Glomerular visceral epithelial cell (primary cell): ENCODE measurements around the gene CDT1.

ENCODE experiments used
- DNase-seq: peaks from one replicate; pipeline ENCODE4 v3.0.0-alpha.2; 2016; ENCODE audit errors: extremely low spot score

CDT1 gene

GRCh38 chr16:88836791-88837190 lies 33.2 kb downstream of the CDT1 start:
- no peak for DNase-seq

DNA sequence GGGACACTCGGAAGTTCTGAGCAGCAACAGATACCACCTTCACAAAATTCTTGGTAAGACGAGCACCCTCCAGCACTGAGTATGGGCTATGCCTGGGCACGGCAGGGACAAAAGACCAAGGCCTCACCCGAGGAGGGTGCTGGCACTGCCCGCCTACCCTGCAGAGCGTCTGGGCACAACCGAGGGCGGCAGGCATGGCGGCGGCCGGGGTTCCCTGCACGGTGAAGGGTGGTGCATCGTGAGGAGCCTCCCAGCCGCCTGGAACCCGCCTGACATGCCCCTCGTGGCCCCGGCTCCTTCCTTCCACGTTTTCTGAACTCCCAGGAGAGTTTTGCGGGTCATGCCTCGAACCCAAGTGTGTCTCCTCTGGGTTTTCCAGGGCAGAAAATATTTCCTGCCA lies 34.2 kb downstream of the CDT1 start:
- DNase-seq: no peak

GRCh38 chr16:88838566-88838965 lies 35.0 kb downstream of the CDT1 start:
- DNase-seq: no peak

- DNase-seq: no peak
Measured at GRCh38 chr16:88839026-88839529, 35.5 kb downstream of the CDT1 start.

GRCh38 chr16:88839745-88840599 lies 36.4 kb downstream of the CDT1 start:
- no peak for DNase-seq

GRCh38 chr16:88840600-88841215 lies 37.1 kb downstream of the CDT1 start:
- no peak for DNase-seq

DNA sequence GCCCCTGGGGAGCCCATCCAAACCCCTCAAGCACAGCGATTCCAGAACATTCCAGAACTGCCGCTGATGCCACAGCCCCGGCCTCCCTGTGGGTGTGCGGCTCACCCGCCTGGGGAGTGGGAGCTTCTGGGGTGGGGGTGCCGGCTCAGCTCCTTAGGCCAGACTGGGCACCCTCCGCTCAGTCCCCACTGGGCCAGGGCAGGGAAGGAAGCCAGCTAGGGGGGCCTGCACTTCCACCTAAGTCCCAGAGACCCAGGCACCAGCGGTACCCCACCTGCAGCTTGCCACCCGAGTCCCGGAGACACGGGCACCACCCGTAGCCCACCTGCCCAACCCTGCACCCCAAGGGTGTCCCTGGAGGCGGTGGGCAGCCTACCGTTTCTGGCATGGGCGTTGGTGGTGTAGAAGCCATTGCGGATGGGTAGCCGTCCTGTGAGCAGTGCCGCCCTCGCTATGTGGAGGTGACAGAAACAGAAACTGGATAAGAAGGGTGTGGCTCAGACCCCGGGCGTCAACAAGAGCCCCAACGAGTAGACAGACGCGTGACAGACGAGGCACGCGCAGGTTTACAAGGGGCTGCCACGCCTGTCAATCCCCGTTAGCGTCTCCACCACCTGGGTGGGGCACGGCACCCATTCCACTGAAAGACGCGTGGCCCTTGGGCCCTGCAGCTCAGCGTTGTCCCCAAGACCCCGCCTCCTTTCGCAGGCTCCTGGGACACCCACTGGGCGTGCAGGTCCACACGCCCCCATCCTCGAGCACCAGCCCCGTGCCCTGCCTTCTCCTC lies 38.1 kb downstream of the CDT1 start:
- DNase-seq: no peak

DNA sequence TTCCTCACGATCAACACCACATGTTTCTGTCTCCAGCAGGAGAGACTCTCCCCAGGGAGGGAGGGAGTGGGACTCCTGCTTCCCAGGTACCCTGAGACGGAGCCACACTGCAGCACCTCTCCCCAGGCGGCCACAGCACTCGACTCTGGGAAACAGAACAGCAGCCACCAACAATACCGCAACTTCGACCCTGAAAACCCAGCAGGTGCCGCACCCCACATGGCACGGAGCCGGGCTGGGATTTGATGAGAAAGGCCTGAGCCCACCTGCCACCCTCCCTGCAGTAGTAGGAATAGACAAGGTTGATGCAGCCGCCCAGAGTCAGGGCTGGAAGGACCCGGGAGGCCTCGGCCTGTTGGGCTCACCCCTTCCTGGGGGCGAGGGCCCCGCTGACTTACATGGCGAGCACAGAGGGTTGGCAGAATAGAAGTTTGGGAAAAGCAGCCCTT lies 38.7 kb downstream of the CDT1 start:
- DNase-seq: no peak

DNA sequence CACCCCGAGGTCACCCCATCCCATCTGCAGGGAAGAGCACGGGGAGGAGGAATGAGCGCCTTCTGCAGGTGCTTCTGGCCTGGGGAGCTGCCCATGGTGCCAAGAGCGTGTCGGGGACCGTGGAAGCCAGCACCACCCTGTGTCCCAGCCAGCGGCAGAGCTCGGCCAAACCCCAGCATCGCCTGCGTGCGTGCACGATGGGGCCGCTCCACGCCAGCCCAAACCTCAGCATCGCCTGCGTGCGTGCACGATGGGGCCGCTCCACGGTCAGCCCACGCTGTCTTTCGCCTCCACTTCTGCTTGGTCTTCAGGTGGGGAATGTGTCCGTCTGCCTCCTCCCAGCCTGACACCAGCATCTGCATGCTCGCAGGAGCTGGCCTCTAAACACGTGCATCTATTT lies 39.2 kb downstream of the CDT1 start:
- no peak for DNase-seq

- no peak for DNase-seq
Measured at GRCh38 chr16:88843256-88843655, 39.7 kb downstream of the CDT1 start.

- DNase-seq: no peak
Measured at GRCh38 chr16:88844419-88845036, 40.9 kb downstream of the CDT1 start.

DNA sequence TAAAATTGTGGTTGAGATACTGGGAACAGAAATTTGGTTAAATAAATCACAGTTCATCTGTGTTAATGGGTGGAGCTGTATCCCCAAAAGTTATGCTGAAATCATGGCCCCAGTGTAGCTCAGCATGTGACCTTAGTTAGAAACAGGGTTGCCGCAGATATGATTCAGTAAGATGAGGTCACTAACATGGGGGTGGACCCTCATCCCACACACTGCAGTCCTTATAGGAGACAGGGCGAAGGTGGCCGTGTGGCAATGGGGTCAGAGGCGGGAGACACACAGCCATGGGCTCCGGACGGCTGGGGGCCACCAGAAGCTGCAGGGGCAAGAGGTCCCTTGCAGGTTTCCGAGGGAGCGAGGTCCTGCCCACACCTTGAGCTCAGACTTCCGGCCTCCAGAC lies 42.5 kb downstream of the CDT1 start:
- no peak for DNase-seq

DNA sequence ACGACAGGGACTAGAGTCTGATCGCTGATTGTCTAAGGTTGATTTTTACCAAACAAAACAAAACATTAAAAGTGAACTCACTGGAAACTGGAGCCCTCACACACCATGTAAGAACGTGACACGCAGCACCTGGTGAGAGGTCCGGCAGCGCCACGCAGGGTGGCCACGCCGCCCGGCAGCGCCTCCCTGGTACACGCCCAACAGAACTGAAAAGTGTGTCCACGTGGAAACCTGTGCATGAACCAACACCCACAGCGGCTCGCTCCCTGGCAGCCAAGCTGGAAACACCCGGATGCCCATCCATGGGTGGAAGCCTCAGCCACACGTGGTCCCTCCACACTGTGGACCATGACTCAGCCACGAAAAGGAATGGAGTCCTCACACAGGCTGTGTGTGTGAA lies 44.1 kb downstream of the CDT1 start:
- no peak for DNase-seq

GRCh38 chr16:88848557-88848956 lies 45.0 kb downstream of the CDT1 start:
- DNase-seq: no peak

DNA sequence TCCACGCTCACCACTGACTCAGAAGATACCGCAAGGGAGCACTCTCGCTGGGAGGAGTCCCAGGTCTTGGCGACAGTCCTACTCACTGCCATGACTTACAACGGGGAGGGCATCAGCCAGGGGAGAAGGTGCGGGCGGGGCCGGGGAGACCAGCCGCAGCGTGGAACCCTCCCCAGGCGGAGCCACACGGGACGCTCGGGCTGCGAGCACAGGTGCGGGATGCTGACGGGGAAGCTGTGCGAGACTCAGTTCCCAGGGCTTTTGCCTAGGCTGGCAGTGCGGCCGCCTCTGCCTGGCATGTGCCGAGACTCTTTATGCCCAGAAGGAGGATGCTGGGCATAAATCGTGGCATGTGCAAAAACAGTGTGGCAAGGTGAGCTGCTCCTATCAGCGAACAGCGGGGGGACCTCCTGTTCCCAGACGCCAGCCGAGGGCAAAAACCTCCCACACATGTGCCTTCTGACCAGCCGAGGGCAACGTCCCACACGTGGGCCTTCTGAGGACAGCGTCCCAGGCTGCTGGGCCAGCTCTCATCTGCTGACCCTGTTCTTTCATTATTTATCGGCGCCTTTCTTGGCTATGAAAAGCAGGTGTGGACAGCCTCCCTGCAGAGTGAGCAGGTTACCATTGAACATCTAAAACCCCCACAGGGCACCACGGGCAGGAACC lies 47.1 kb downstream of the CDT1 start:
- no peak for DNase-seq

DNA sequence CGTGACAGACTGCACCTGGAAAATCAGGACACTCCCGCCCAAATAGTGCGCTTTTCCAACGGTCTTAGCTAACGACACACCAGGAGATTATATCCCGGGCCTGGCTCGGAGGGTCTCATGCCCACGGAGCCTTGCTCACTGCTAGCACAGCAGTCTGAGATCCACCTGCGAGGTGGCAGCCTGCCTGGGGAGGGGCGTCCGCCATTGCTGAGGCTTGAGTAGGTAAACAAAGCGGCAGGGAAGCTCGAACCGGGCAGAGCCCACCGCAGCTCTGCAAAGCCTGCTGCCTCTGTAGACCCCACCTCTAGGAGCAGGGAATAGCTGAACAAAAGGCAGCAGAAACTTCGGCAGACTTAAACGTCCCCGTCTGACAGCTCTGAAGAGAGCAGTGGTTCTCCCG lies 48.0 kb downstream of the CDT1 start:
- no peak for DNase-seq

DNA sequence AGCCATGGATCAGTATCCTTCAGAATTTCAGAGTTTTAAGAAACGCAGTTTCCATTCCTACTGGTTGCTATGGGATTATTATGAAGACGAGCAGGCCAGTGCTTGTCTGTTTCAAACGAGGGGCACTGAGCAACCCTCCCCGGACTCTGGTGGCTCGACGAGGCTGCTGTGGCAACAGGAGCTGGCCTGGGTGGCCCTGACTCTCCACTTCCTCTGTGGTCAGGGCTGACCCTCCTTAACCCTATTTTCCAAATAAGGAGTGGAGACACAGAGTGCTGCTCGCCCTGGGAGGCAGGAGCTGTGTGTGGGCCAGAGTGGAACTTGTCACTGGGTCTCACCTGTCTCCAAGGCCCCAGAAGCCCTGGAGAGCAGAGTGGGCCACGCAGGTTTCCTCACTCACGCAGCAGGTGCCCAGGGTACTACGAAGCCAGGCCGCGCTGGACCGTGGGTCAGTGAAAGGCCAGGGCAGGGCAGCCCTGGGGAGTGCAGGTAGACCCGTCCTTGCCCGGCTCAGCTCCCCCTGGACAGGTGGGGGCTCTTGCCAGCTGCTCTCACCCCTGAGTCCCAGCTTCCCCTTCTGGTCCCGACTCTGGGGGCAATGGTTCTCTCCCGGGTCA lies 49.8 kb downstream of the CDT1 start:
- DNase-seq: no peak

DNA sequence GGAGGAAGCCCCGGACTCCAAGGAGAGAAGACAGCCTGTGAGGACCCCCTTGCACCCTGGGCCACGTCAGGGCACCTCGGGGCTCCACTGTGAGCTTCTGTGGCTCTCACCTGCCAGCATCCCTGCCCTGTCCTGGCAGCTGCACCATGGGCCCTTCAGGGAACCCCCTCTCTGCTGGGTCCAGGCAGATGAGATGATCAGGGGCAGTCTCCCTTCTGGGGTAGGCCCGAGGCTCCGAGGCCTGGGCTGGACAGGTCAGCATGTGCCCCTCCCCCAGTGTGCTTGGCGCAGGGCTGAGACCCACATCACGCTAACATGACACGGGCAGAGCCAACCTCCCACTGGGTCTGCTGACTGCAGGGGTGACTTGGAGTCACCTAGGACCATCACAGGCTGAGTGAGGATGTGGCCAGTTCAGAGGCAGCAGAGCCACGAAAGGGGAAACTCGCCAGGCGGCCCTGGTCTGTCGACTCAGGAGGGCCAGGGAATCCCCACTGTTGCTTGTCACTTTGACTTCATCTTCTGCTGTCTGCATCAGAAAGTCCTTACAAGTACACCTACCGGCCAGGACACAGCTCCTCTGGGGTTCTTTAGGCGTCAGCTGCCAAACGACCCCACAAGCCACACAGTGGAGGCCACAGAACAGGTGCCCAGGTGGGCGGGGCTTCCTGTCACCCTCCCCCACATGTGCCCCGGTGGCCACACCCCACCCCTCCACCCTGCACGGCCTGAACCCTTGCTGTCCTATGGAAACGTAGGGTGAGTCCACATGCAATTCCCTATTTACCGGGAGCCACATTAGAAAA lies 50.9 kb downstream of the CDT1 start:
- DNase-seq: no peak

DNA sequence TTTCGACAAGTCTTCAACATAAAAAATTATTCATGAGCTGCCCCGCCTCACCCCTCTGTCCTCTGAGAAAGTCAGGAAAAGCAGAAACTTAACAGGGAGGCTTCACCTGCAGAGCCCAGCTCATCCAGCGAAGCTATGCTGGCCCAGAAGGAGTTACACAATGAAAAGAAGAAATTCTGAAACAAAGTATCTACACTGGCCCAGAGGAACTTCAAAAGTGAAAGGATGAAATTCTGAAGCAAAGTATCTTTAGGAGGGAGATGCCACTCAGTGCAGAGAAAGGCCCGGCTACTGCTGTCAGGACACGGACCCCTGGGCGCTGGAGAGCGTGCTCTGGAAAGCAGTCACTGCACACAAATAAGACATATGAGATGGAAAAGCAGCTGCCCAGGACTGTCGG lies 51.6 kb downstream of the CDT1 start:
- DNase-seq: no peak

GRCh38 chr16:88855736-88856121 lies 52.1 kb downstream of the CDT1 start:
- no peak for DNase-seq
